ENCODE results near the gene MAPK14.

DNA sequence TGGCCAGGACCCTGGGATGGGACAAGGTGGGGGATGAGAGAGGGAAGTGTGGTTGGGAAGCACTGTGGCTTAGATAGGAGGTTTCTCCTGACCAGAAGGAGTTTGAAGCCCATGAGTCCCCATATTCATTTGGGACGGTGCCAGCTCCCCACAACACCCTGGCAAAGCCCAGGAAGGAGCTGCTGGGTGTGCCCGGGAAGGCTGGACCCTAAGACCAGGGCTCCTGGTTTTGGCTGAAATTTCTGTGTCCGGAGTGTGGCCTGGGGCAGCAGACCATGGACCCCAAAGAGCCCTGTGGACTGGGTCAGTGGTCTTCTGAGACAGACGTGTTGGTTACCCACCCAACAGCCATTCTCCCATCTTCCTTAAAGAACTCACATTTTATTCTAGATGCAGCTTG lies 117.9 kb downstream of the MAPK14 start:
- TF ChIP-seq, protein P1, sequence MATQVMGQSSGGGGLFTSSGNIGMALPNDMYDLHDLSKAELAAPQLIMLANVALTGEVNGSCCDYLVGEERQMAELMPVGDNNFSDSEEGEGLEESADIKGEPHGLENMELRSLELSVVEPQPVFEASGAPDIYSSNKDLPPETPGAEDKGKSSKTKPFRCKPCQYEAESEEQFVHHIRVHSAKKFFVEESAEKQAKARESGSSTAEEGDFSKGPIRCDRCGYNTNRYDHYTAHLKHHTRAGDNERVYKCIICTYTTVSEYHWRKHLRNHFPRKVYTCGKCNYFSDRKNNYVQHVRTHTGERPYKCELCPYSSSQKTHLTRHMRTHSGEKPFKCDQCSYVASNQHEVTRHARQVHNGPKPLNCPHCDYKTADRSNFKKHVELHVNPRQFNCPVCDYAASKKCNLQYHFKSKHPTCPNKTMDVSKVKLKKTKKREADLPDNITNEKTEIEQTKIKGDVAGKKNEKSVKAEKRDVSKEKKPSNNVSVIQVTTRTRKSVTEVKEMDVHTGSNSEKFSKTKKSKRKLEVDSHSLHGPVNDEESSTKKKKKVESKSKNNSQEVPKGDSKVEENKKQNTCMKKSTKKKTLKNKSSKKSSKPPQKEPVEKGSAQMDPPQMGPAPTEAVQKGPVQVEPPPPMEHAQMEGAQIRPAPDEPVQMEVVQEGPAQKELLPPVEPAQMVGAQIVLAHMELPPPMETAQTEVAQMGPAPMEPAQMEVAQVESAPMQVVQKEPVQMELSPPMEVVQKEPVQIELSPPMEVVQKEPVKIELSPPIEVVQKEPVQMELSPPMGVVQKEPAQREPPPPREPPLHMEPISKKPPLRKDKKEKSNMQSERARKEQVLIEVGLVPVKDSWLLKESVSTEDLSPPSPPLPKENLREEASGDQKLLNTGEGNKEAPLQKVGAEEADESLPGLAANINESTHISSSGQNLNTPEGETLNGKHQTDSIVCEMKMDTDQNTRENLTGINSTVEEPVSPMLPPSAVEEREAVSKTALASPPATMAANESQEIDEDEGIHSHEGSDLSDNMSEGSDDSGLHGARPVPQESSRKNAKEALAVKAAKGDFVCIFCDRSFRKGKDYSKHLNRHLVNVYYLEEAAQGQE (IDR thresholded peaks at IDR 0.05; ENCODE audit: borderline replicate concordance): no peak
- TF ChIP-seq, protein P1 (CRISPR knock-in tag; IDR thresholded peaks at IDR 0.05; ENCODE audit: low read depth): no peak
- TF ChIP-seq ZNF324 (CRISPR knock-in tag; IDR thresholded peaks at IDR 0.05): no peak
